RWPE1 (cell line): ENCODE measurements around the gene KCNN3.

Source experiments
- CTCF ChIA-PET: fragments of 350-600 bp; sonication (Branson Sonifier 250); formaldehyde crosslinking; extraction: SDS; loops from one replicate; lab custom pipeline; 2021; lab: Yijun Ruan, JAX
- POLR2A ChIA-PET: fragments of 400-600 bp; formaldehyde crosslinking; extraction: SDS; loops from one replicate; lab custom pipeline; 2020; ENCODE audit warnings: antibody characterized with exemption; ENCODE audit not compliant: low non-redundant PET; lab: Yijun Ruan, JAX
- DNase-seq: peaks from one replicate; pipeline ENCODE4 v3.0.0; 2012; ENCODE audit warnings: low spot score
- H3K27ac ChIP-seq: fragments of 450-650 bp; 2 replicates; pipeline ENCODE4 v1.5.1; 2017
- TF ChIP-seq, protein P1 (sequence below): fragments of 450-650 bp; conservative IDR thresholded peaks from 2 replicates; pipeline ENCODE4 v1.5.1; 2017; ENCODE audit warnings: low read depth, mild to moderate bottlenecking

The KCNN3 gene

DNA sequence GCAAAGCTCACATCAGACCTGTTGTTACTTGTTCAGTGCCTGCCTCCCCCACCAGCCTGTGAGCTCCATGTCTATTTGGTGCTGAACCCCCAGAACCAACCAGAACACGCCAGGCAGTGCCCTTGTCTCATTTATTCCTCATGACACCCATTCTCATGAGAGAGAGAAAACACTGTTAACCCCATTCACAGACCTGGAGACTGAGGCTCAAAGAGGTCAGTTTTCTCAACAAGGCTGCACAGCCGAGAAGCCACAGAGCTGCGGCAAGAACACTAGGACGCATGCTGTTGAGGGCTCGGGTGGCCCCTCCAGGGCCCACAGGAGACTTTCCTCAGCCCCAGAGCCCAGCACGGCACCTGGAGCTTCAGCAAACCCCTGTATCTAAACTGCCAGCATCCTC, 13.1 kb downstream of the KCNN3 start:
- CTCF ChIA-PET, result interaction anchor here (0.6 to 0.7 kb wide), 2 partner anchors 273 to 747 kb away, joined by 3 to 4 read pairs; no protein-coding TSS in a partner anchor
- H3K27ac ChIP-seq, result no peak overlapping the region
- POLR2A ChIA-PET, result no interaction called here
- TF ChIP-seq, protein P1, sequence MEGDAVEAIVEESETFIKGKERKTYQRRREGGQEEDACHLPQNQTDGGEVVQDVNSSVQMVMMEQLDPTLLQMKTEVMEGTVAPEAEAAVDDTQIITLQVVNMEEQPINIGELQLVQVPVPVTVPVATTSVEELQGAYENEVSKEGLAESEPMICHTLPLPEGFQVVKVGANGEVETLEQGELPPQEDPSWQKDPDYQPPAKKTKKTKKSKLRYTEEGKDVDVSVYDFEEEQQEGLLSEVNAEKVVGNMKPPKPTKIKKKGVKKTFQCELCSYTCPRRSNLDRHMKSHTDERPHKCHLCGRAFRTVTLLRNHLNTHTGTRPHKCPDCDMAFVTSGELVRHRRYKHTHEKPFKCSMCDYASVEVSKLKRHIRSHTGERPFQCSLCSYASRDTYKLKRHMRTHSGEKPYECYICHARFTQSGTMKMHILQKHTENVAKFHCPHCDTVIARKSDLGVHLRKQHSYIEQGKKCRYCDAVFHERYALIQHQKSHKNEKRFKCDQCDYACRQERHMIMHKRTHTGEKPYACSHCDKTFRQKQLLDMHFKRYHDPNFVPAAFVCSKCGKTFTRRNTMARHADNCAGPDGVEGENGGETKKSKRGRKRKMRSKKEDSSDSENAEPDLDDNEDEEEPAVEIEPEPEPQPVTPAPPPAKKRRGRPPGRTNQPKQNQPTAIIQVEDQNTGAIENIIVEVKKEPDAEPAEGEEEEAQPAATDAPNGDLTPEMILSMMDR, result no peak
- no peak for DNase-seq

DNA sequence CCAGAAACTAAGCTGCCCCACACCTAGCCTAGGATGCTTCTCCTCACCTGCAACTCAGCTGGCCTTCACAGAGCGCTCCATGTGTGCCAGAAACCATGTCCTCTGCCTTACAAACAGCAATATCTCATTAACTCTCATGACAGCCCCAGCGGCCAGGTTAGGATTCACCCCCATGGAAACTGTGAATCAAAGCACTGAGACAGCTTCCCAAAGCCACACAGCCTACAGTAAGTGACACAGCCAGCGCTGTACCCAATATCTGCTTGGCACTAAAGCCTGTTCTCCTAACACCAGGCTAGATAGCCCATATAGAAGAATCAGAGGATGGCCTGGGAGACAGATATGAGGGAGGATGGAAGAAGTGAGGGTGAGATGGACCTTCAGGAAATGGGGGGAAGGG, 13.5 kb downstream of the KCNN3 start:
- no peak overlapping the region for H3K27ac ChIP-seq
- no peak for DNase-seq
- POLR2A ChIA-PET, result no interaction called here
- CTCF ChIA-PET, result interaction anchor here (0.6 to 0.7 kb wide), 2 partner anchors 87 to 747 kb away, joined by 3 read pairs; no protein-coding TSS in a partner anchor
- TF ChIP-seq, protein P1, result no peak

DNA sequence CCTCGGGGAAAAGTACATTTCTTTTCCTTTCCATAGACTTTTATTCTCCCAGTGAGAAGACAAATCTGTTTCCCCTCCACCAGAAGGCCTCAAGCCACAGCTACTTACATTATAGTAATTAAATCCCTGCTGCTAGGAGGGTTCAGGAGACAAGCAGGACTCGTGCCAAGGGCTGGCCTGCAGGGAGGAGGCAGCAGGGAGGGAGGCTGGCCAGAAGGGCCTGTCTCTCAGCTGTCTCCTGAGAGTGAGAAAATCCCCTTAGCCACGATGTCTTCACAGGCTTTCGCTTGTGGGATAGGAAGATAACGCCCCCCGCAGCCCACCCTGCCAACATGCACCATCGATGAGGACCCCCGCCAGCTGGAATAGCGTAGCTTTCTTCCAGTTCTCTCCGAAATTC, 14.0 kb downstream of the KCNN3 start:
- TF ChIP-seq, protein P1, result no peak
- ChIA-PET POLR2A (no interaction called here), CTCF (interaction anchor here (0.6 to 0.7 kb wide), 2 partner anchors 86 to 230 kb away, joined by 3 read pairs; no protein-coding TSS in a partner anchor)
- no peak for DNase-seq
- no peak overlapping the region for H3K27ac ChIP-seq

DNA sequence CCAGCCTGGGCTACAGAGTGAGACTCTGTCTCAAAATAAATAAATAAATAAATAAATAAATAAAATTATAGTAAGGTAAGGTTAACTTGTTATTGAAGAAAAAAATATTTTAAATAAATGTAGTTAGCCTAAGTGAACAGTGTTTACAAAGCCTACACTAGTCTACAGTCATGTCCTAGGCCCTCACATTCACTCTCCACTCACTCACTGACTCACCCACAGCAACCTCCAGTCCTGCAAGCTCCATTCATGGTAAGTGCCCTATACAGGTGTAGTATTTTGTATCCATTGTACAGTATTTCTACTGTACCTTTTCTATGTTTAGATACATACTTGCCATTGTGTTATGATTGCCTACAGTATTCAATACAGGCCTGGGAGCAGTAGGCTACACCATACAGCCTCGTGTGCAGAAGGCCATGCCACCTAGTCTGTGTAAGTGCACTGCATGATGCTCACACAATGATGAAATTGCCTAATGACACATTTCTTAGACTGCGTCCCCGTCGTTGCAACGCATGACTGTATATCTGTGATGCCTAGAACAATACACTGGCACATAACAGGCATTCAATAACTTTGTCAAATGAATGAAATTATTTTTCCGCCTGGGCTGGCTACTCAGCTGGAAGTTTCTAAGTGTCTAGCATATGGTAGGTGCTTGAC, 14.8 kb downstream of the KCNN3 start:
- TF ChIP-seq, protein P1, result no peak
- ChIA-PET POLR2A (no interaction called here), CTCF (interaction anchor here (0.6 kb wide), 1 partner anchor 230 kb away, joined by 3 read pairs; no protein-coding TSS in a partner anchor)
- H3K27ac ChIP-seq, result no peak overlapping the region
- DNase-seq, result no peak

DNA sequence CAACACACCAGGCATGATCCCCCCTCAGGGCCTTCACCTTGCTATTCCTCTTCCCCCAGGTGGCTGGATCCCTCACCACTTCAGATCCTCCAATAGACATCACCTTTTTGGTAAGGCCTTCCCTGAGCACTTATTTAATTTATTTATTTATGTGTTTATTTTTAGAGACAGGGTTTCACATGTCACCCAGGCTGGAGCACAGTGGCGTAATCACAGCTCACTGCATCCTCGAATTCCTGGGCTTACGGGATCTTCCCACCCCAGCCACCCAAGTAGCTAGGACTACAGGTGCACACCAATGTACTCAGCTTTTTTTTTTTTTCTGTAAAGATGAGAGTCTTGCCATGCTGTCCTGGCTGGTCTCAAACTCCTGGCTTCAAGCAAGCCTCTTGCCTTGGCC, 17.2 kb downstream of the KCNN3 start:
- CTCF ChIA-PET, result interaction anchor here (0.5 to 0.8 kb wide), 2 partner anchors 40 to 474 kb away, joined by 3 read pairs; no protein-coding TSS in a partner anchor
- POLR2A ChIA-PET, result no interaction called here
- no peak overlapping the region for H3K27ac ChIP-seq
- TF ChIP-seq, protein P1, result no peak
- no peak for DNase-seq

DNA sequence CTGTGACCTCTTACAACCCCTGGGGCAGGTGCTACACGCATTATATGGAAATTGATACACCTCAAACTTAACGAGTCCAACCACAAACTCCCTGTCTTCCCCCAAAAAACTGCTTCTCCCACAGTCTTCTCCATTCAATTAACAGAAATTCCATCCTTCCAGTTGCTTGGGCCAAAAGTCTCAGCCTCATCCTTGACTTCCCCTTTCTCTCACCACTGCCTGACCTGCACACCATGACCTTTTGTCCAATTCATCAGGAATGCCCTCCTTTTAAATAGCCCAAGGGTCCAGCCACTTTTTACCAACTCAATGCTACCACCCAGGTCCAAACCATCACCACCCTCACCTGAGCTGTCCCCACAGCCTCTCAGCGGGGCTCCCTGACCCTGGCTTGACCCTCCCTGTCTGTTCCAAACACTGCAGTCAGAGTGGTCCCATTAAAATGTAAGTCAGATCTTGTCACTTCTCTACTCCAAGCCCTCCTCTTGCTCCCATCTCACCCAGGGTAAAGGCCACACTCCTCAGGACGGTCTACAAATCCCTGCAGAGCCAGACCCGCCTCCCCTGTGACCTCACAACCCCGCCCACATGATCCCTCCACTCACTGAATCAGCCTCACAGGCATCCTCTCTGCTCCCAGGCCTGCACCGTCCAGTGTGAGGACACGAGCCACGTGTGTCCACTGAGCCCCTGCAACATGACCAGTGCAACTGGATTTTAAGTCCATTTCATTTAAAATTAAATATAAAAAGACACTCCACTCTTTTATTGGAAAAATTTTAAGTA, 18.5 kb downstream of the KCNN3 start:
- DNase-seq, result no peak
- ChIA-PET POLR2A (no interaction called here), CTCF (interaction anchor here (0.6 kb wide), 1 partner anchor 199 kb away, joined by 3 read pairs; no protein-coding TSS in a partner anchor)
- TF ChIP-seq, protein P1, result no peak
- H3K27ac ChIP-seq, result no peak overlapping the region
